GM18517 (cell line): ENCODE data around the gene PUS7L.
"Not testable (repeated sequence)": the region's sequence is repeated elsewhere in the genome, so short reads cannot be mapped to it uniquely, and the experiment has no call there.

Source experiments
- ATAC-seq: cut with Tn5 transposase; IDR thresholded peaks from one replicate; pipeline ENCODE4 v1.9.1; 2021; ENCODE audit warnings: mild to moderate bottlenecking, moderate library complexity; ENCODE audit not compliant: unreplicated experiment

PUS7L gene

GRCh38 chr12:43758728-43759563 is at the start of gene PUS7L, which contains the start of gene IRAK4:
Gene PUS7L, minus strand, starts transcription at chr12:43758790. Its CDS starts 3,545 bp downstream, at chr12:43755245.
Gene IRAK4, plus strand, starts transcription at chr12:43758951. Its CDS starts 9,161 bp downstream, at chr12:43768112.
- ATAC-seq, result peak; percentile 96

GRCh38 chr12:43807386-43807785 is 48.8 kb upstream of the PUS7L start:
- no peak for ATAC-seq

DNA sequence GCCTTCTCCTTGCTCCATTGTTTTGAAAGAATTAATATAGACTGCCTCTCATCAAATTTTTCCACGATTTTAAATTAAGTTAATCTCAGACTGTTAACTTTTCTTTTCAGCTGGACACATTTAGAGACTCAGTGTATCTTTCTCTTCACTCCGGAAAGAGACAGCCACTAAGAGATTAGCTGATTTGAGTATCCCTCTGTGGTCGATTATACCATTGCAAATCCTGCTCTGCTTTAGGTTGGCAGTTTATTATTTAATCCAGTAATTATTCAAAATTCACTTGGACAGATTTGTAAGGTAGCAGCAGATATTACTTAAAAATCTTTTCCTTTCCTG is 48.1 kb upstream of the PUS7L start:
- no peak for ATAC-seq

DNA sequence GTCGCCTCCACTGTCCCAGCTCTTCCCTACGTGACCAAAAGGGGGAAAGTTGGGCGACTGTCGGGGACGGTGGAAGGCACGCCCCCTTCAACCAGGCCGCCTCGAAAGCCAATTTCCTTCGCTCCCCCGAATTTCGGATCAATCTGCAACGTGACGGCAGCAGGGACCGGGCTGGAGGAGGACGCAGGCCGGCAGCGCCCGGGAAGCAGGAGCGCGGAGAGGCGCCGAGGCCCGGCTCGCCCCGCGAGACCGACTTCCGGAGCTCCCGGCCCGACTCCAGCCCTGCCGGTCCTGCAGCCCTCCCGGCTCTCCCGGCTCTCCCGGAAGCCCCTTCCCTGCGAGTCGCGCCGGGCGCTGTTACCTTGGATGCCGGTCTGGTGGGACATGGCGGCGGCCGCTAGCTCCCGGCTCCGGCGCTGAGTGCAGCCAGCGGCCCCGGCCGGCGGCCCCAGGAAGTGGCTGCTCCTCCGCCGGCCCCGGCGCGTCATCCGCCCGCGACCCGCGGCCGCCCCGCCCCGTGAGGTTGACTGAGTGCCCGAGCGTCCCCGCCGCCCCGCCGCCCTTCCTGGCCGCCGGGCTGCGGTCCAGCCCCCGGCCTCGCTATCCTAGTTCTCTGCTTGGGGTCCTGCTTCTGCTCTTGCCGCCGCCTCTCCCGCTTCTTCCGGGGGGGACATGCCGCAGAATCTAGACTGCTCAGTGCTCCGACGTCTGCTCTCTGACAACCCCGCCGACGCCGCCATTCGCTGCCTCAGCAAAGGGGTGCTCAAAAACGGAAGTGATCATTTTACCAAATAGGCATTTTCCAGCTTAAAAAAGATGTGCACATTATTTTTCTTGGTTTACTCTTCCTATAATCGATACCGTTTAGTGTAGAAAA is 47.5 kb upstream of the PUS7L start, which contains the start of gene TWF1:
Gene TWF1 (minus strand): TSS at position 458 of the 877 bp plus-strand sequence. CDS start 72 bp downstream, at position 386.
- ATAC-seq, result peak; percentile 88

GRCh38 chr12:43805149-43805859 is 46.7 kb upstream of the PUS7L start:
- ATAC-seq, result no peak

GRCh38 chr12:43797561-43798217 is 39.1 kb upstream of the PUS7L start:
- ATAC-seq, result no peak

GRCh38 chr12:43795716-43796280 is 37.2 kb upstream of the PUS7L start:
- ATAC-seq, result no peak

GRCh38 chr12:43789941-43790340 is 31.4 kb upstream of the PUS7L start:
- no peak for ATAC-seq

GRCh38 chr12:43786899-43787693 is 28.5 kb upstream of the PUS7L start:
- ATAC-seq, result no peak

DNA sequence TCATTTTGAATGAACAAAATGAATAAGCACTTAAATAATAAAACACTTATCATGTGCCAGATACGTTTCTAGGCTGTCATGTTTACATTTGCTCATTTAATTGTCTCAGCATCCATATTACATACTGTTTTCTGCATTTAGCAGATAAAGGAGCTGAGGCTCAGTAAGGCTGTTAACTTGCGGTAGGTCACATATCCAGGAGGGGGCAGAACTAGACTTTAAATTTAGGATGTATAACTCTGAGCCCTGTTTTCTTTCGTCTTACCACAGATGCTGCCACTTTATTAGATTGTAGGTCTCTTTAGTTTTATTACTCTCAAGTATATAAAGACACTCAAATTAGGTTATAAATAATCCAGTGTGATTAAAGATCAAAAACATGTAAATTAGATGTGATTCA is 17.9 kb upstream of the PUS7L start:
- no peak for ATAC-seq

DNA sequence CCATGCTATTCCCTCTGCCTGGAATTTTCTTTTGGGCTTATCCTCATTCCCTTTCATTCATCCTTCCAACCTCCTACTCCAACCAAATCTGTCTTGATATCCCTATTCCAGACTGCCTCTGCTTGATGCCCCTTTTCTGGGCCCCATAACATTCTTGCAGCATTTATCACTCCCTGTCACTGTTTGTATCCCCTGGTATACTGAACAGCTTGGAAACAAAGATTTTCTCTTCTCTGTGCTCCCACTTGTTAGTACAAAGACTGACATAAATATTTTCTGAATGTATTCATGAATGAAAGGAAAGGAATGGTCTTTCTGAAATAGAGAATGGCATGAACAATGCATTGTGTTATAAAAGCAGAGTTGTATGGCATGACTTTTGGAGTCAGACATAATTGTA is 7.7 kb upstream of the PUS7L start:
- ATAC-seq, result no peak

GRCh38 chr12:43764528-43764927 is 5.9 kb upstream of the PUS7L start:
- ATAC-seq, result no peak

DNA sequence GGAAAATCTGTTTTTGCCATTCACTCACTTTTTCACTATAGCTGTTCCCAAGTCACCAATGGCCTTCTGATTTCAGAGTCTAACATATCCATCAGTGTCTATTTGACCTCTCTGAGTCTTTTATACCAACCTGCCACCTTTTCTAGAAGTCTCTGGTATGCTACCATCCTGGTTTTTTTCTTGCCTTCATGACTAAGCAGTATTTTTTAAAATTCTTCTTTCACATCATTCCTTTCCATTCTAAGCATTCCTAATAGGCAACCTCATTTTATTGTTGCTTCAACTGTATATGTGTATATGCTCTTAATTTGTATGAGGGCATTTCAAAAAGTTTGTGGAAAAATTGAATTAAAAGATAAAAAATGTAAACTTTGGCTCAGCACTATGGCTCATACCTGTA is 5.2 kb upstream of the PUS7L start:
- ATAC-seq, result no peak

DNA sequence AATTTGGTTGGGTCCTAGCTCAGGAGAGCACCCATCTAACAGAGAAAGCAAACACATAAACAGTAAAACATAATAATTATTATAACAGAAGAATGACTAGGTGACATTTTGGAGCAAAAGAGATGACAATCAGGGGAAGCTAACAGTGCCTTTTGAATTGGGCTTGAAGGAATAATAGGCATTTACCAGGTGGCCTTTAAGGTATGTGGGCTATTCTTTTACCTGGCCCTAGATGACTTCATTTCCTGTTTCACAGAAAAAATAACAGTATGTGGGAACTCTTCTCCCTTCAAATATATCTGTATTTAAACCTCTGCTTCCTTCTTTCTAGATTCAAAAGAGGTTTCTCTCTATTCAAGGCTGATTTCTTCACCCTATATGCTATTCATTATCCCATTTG is 4.0 kb upstream of the PUS7L start:
- no peak for ATAC-seq

- ATAC-seq, result no peak
Observed at GRCh38 chr12:43761500-43761899, 2.9 kb upstream of the PUS7L start.

DNA sequence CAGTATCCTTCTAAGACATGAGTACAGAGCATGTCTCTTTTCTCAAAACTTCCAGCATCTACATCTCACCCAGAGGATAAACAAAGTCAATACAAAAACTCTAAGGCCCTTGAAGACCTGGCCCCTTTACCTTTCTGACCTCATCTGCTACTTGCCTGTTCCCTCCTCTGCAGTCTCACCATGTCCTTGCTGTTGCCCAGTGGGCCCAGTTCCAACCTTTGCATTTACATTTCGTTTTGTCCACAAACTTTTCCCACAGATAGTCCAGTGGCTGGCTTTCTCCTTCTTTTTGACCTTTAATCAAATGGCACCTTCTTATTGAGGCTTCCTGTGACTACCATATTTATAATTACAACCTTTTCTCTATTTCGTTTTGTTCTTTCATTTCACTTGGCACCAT is 1.8 kb upstream of the PUS7L start:
- ATAC-seq, result no peak

GRCh38 chr12:43758247-43758727 is 303 bp downstream of the PUS7L start:
- peak; percentile 1 for ATAC-seq

DNA sequence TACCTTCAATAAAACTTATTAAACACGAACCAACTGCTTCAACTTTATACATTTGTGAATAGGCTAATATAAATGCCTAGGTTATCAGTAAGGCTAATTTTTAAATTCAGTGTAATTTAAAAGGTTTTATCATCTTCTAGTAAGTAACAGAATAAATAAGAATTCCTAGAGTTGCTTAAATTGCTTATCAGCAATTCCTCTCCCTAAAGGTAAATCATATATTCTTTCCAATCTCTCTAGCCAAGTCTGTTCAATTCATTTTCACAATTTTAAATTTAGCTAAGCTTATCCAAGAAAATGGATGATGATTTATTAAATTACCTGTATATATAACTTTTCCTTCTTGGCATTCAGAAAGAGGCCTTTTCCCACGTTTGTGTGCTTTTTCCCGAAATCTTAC is 4.6 kb downstream of the PUS7L start:
- ATAC-seq, result no peak

DNA sequence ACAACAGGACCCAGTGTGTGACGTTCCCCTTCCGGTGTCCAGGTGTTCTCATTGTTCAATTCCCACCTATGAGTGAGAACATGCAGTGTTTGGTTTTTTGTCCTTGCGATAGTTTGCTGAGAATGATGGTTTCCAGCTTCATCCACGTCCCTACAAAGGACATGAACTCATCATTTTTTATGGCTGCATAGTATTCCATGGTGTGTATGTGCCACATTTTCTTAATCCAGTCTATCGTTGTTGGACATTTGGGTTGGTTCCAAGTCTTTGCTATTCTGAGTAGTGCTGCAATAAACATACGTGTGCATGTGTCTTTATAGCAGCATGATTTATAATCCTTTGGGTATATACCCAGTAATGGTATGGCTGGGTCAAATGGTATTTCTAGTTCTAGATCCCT is 7.2 kb downstream of the PUS7L start:
- ATAC-seq, result not testable (repeated sequence)
